ENCODE data around the gene C13orf42.

The C13orf42 gene

DNA sequence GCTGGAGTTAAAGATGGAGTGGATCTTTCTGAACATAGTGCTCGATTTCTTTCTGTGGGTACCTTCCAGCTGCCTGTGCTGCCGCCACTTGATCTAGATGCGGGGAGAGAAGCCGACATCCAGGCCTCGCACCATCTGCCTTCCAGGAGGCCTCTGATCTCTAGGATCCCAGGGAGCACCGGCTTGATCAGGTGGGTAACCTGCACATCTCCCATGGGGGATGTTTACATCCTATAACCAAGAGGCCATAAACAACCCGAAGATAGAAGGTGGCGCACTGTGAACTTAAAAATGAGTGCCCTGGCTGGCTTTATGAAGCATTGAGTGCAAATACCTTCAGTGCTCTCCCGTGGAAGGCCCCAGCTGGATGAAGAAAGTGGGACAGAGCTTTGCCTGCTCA is at the start of gene C13orf42:
TSS of gene C13orf42 (minus strand) at position 101 of the 400 bp plus-strand sequence. CDS start at position 36, 65 bp downstream.
- TF ChIP-seq, protein P1, sequence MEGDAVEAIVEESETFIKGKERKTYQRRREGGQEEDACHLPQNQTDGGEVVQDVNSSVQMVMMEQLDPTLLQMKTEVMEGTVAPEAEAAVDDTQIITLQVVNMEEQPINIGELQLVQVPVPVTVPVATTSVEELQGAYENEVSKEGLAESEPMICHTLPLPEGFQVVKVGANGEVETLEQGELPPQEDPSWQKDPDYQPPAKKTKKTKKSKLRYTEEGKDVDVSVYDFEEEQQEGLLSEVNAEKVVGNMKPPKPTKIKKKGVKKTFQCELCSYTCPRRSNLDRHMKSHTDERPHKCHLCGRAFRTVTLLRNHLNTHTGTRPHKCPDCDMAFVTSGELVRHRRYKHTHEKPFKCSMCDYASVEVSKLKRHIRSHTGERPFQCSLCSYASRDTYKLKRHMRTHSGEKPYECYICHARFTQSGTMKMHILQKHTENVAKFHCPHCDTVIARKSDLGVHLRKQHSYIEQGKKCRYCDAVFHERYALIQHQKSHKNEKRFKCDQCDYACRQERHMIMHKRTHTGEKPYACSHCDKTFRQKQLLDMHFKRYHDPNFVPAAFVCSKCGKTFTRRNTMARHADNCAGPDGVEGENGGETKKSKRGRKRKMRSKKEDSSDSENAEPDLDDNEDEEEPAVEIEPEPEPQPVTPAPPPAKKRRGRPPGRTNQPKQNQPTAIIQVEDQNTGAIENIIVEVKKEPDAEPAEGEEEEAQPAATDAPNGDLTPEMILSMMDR (conservative IDR thresholded peaks at IDR 0.05; ENCODE audit: low read length), result no peak
- DNase-seq (ENCODE audit: low read depth), result no peak
- no peak within 1 kb of the TSS for H3K4me3 ChIP-seq (ENCODE audit: low read length)

DNA sequence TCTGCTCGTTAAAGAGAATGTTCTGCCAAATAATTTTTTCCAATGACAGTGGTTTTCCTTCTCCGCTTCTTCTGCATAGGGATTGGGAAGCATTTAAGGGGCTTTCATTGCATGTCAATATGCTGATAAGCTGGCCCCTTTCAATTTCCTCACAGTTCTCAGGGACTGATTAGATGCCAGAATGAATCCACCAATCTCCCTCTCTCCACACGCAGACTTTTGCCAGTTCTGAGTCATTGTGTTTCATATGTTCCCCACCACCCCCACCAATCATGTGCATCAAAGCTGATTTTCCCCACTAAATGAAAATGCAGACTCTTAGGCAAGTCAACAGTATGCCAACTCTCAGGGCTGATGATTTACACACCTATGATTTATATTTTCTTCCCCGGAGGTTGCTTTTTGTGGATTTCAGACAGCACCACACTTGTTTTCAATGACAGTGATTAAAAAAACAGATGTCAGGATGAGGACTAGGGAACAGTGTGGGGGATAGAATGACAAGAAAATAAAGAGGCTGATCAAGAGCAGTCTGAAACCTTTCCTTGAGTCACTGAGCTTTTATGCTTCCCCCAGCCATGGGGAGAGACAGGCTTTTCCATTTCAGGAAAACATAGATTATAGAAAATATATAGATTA is 47.9 kb upstream of the C13orf42 start:
- DNase-seq (ENCODE audit: low read depth), result peak; percentile 3
- TF ChIP-seq, protein P1 (conservative IDR thresholded peaks at IDR 0.05; ENCODE audit: low read length), result no peak
- H3K4me3 ChIP-seq (ENCODE audit: low read length), result no peak overlapping the region

GRCh38 chr13:51158365-51158764 is 47.3 kb upstream of the C13orf42 start:
- DNase-seq (ENCODE audit: low read depth), result no peak
- H3K4me3 ChIP-seq (ENCODE audit: low read length), result no peak overlapping the region
- TF ChIP-seq, protein P1 (conservative IDR thresholded peaks at IDR 0.05; ENCODE audit: low read length), result no peak

GRCh38 chr13:51156648-51157047 is 45.6 kb upstream of the C13orf42 start:
- TF ChIP-seq, protein P1 (conservative IDR thresholded peaks at IDR 0.05; ENCODE audit: low read length), result no peak
- DNase-seq (ENCODE audit: low read depth), result no peak
- H3K4me3 ChIP-seq (ENCODE audit: low read length), result no peak overlapping the region

DNA sequence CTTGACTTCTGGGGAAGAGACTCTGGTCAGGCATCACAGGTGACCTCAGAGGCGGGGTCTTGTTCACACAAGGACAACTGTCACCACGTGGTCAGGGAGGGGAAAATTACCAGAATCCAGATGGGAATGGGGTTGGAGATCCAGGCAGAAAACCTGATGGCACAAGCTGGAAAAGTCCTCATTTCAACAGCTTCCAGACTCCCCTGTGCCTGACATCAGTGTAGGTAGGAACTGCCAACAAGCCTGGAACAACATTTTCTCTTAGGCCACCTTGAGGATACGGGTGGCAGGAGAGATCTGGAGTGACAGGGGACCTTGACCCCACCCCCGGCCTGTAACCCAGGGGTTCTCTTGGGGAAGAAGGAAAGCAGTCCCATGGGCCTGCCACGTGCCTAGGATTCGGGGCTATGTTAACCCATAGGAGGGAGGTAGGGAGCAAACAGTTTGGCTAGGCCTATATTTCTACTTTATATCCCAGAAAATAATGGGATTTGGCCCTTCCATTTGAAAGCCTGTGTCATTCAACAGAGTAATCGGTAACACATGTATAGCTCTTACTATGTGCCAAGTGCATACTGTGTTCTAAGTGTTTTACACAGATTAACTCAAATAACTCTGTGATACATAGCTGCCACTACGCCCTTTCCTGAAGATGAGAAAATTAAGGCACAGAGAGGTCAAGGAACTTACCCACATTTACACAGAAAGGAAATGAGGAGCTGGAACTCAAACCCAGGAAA is 44.9 kb upstream of the C13orf42 start:
- no peak overlapping the region for H3K4me3 ChIP-seq (ENCODE audit: low read length)
- TF ChIP-seq, protein P1 (conservative IDR thresholded peaks at IDR 0.05; ENCODE audit: low read length), result no peak
- DNase-seq (ENCODE audit: low read depth), result no peak

DNA sequence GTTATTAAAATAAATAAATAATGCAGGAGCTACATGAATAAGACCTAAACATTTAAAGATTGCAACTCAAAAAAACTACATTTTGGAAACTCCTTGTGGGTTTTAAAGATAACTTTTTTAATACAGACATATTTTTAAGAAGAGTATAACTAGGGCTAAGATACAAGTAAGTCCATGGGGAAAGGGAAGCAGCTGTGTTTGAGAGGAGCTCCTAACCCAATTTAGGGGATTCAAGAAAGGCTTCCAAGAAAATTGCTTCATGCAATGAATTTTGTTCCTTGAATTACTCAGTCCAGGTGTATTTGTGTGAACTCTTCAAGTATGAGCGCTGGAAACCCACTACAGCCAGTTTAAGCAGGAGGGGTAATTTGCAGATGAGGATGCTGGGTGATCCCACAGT is 44.1 kb upstream of the C13orf42 start:
- TF ChIP-seq, protein P1 (conservative IDR thresholded peaks at IDR 0.05; ENCODE audit: low read length), result no peak
- no peak for DNase-seq (ENCODE audit: low read depth)
- H3K4me3 ChIP-seq (ENCODE audit: low read length), result no peak overlapping the region
